CD4-positive, CD25-positive, alpha-beta regulatory T cell (primary cell): ENCODE data around the gene CHRFAM7A. TPM values are rescaled to one million over a fixed set of nuclear protein-coding genes. Genes with fewer than 3 reads are reported as not detected.
"Not testable (repeated sequence)": the region's sequence is repeated elsewhere in the genome, so short reads cannot be mapped to it uniquely, and the experiment has no call there.

ENCODE experiments used
- ATAC-seq, 2 donors: fragments of 150-1000 bp; cut with Tn5 transposase; one replicate each; pipeline ENCODE4 v1.10.0; 2021; ENCODE audit warnings: low read depth in 2 of 2, moderate number of reproducible peaks in 2 of 2, moderate library complexity in 1 of 2
- DNase-seq, 3 donors: peaks; one replicate each; pipeline versions ENCODE4 v3.0.0 to v3.0.0-alpha.2; 2012 to 2022; ENCODE audit warnings: mixed read lengths in 1 of 3
- H3K27ac ChIP-seq: one replicate; pipeline ENCODE4 v1.7.0; 2013; ENCODE audit warnings: mild to moderate bottlenecking, low read length; ENCODE audit not compliant: insufficient read depth, poor library complexity, severe bottlenecking
- H3K27me3 ChIP-seq: one replicate; pipeline ENCODE4 v1.7.0; 2013; ENCODE audit warnings: low read length; ENCODE audit not compliant: control insufficient read depth, insufficient read depth
- H3K36me3 ChIP-seq: one replicate; pipeline ENCODE4 v1.7.0; 2013; ENCODE audit warnings: mild to moderate bottlenecking, low read length, moderate library complexity; ENCODE audit not compliant: control insufficient read depth, insufficient read depth
- H3K4me1 ChIP-seq: 2 replicates; pipeline ENCODE4 v1.7.0; 2013; ENCODE audit warnings: mild to moderate bottlenecking, low read length; ENCODE audit not compliant: insufficient read depth, control insufficient read depth, poor library complexity, severe bottlenecking
- H3K4me3 ChIP-seq: one replicate; pipeline ENCODE4 v1.7.0; 2013; ENCODE audit warnings: low read depth, mild to moderate bottlenecking, low read length, moderate library complexity
- H3K9me3 ChIP-seq, 2 experiments: 1 replicate in 1 of 2; 2 replicates in 1 of 2; pipeline ENCODE4 v1.7.0; 2013; ENCODE audit warnings: low read length in 2 of 2, mild to moderate bottlenecking in 1 of 2, moderate library complexity in 1 of 2; ENCODE audit not compliant: control insufficient read depth in 2 of 2
- H3K27ac Mint-ChIP-seq, 3 donors: one replicate each; pipeline ENCODE4 v1.8.0; 2020 to 2022; ENCODE audit warnings: mild to moderate bottlenecking in 3 of 3, mixed read lengths in 3 of 3, moderate library complexity in 2 of 3
- H3K27me3 Mint-ChIP-seq: one replicate; pipeline ENCODE4 v1.8.0; 2022; ENCODE audit warnings: mild to moderate bottlenecking, mixed read lengths
- H3K36me3 Mint-ChIP-seq: one replicate; pipeline ENCODE4 v1.8.0; 2020; ENCODE audit warnings: mixed read lengths
- H3K4me1 Mint-ChIP-seq, 4 donors: one replicate each; pipeline ENCODE4 v1.8.0; 2020 to 2022; ENCODE audit warnings: mixed read lengths in 4 of 4, mild to moderate bottlenecking in 1 of 4
- H3K4me3 Mint-ChIP-seq, 4 donors: one replicate each; pipeline ENCODE4 v1.8.0; 2020 to 2022; ENCODE audit warnings: mild to moderate bottlenecking in 4 of 4, mixed read lengths in 4 of 4, moderate library complexity in 3 of 4
- H3K9me3 Mint-ChIP-seq, 7 donors: one replicate each; pipeline ENCODE4 v1.8.0; 2020 to 2022; ENCODE audit warnings: mixed read lengths in 7 of 7, mild to moderate bottlenecking in 3 of 7, moderate library complexity in 2 of 7
- polyA plus RNA-seq, 4 donors: library from polyadenylated mRNA; unstranded; fragments of 300-500 nt; fragmentation: Illumina TruSeq; gene quantifications; one replicate each; pipeline ENCODE4 v1.2.3, GENCODE V29; 2021
- total RNA-seq: library from RNA; stranded (reverse); gene quantifications from one replicate; pipeline ENCODE4 v1.2.3, GENCODE V29; 2022

CHRFAM7A gene
- total RNA-seq (0.59 TPM), polyA plus RNA-seq (1 to 10 TPM in 1 of 4 donors, under 1 TPM in 3; 0.16 to 3.4 (median 0.42) TPM)

DNA sequence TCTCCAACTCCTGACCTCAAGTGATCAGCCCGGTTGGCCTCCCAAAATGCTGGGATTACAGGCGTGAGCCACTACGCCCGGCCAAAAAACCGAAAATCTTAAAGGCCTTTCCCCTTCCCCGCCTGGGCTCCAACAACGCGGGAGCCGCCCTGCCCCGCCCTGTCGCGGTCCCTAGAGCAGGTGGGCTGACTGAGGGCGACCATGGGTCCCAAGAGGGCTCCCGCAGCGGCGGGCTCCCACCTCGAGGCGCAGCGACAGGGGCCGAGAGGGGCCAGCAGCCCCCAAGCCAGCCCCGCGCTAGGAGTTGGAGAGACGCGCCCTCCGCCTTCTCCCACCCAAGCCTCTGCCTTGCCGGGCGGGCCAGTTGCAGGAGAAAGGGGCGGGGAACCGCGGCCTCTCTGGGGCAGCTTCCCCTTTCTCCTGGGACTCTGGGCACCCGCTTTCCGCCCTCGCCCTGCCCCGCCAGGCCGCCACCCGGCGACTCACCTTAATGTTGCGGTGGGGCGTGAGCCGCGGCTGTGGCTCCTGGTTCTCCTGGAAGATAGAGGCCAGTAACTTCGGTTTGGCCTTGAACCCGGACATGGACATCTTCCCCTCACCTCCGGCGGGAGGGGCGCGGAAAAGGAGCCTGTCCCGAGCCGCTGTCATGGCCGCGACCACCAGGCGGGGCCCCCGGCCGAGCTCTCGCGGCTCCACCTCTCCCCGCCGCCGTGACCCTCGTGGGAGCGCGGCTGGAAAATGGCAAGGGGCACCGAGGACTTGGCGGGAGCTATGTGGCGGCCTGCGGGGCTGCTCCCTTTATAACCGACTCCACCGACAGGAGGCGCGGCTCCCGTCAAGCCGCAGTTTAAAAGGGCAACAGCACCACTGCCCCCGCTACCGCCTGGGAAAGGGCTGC lies at the start of gene CHRFAM7A:
TSS of gene CHRFAM7A (minus strand) at position 775 of the 898 bp plus-strand sequence. CDS start 10,189 bp downstream, outside the sequence.
- not testable (repeated sequence) for DNase-seq, H3K4me3 ChIP-seq, H3K36me3 ChIP-seq, H3K27ac Mint-ChIP-seq, H3K27ac ChIP-seq, H3K27me3 Mint-ChIP-seq, H3K4me3 Mint-ChIP-seq, H3K9me3 ChIP-seq, H3K4me1 ChIP-seq, H3K4me1 Mint-ChIP-seq, H3K27me3 ChIP-seq, H3K9me3 Mint-ChIP-seq, H3K36me3 Mint-ChIP-seq
- ATAC-seq = peak in 1 of 2 donors; percentile 48

DNA sequence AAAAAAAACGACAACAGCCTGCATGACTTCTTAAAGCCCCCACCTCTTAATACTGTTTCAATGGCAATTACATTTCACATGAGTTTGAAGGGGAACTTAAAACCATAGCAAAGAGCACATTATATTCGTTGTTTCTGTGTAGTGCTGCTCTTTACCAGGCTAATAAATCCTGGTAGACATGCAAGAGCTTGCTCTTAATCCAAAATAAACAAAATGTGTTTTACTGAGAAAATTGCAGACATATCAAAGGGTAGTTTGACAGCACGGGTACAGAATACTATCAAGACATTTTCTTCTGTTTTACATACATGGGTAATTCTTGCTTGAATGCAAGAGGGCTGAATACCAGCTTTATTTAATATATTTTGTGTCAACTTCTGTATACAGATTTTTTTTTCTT lies 45.0 kb upstream of the CHRFAM7A start:
- H3K9me3 Mint-ChIP-seq, H3K4me1 ChIP-seq, ATAC-seq, H3K27me3 Mint-ChIP-seq, H3K27ac ChIP-seq, H3K27me3 ChIP-seq, DNase-seq, H3K36me3 ChIP-seq, H3K4me3 Mint-ChIP-seq, H3K4me1 Mint-ChIP-seq, H3K27ac Mint-ChIP-seq, H3K9me3 ChIP-seq, H3K4me3 ChIP-seq, H3K36me3 Mint-ChIP-seq: not testable (repeated sequence)

DNA sequence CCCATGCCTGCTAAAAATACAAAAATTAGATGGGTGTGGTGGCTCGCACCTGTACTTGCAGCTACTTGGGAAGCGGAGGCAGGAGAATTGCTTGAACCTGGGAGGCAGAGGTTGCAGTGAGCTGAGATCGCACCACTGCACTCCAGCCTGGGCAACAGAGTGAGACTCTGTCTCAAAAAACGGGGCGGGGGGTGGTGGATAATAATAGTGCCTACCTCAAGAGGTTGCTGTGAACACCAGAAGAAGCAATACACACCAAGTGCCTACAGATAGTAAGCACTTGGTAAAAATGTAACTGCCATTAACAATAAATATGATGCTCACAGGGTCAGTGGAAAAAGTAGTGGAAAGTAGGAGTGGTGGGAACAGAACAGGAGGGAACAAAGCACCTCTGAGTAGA lies 42.5 kb upstream of the CHRFAM7A start:
- not testable (repeated sequence) for H3K9me3 Mint-ChIP-seq, H3K36me3 ChIP-seq, H3K27ac ChIP-seq, H3K4me1 Mint-ChIP-seq, H3K9me3 ChIP-seq, H3K27me3 Mint-ChIP-seq, ATAC-seq, H3K36me3 Mint-ChIP-seq, H3K27me3 ChIP-seq, H3K27ac Mint-ChIP-seq, H3K4me3 Mint-ChIP-seq, DNase-seq, H3K4me3 ChIP-seq, H3K4me1 ChIP-seq

GRCh38 chr15:30420723-30421122 lies 27.4 kb upstream of the CHRFAM7A start:
- not testable (repeated sequence) for DNase-seq, H3K36me3 Mint-ChIP-seq, H3K27ac ChIP-seq, H3K27me3 Mint-ChIP-seq, H3K4me1 ChIP-seq, H3K9me3 Mint-ChIP-seq, H3K4me3 ChIP-seq, H3K4me1 Mint-ChIP-seq, H3K36me3 ChIP-seq, H3K27me3 ChIP-seq, ATAC-seq, H3K27ac Mint-ChIP-seq, H3K9me3 ChIP-seq, H3K4me3 Mint-ChIP-seq

DNA sequence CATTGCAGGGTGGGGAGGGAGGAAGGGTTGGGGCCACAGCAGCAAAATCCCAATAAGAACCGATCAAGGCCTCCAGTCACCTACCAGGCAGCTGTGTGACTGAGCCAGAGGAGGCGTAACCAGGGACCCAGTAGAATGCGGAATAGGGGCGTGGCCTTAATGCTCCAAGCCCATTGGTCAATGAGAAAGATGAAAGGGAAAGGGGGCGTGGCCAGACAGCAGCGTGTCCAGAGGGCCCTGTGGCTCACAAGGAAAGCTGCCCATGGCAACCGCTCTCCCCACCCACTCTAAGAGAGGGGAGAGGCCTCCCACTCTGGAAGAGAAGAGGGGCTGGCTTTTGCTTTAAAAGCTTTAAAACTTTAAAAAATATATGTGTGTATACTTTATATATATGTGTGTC lies 20.8 kb upstream of the CHRFAM7A start, which contains the start of gene GOLGA8R:
TSS of gene GOLGA8R (minus strand) at position 101 of the 400 bp plus-strand sequence. CDS start at position 3, 98 bp downstream.
- not testable (repeated sequence) for H3K27ac Mint-ChIP-seq, H3K27ac ChIP-seq, H3K27me3 ChIP-seq, H3K27me3 Mint-ChIP-seq, H3K4me3 ChIP-seq, H3K9me3 Mint-ChIP-seq, H3K36me3 ChIP-seq, DNase-seq, H3K4me1 Mint-ChIP-seq, H3K36me3 Mint-ChIP-seq, H3K9me3 ChIP-seq, H3K4me1 ChIP-seq, H3K4me3 Mint-ChIP-seq, ATAC-seq

GRCh38 chr15:30407636-30408035 lies 14.3 kb upstream of the CHRFAM7A start:
- H3K4me1 Mint-ChIP-seq, DNase-seq, ATAC-seq, H3K4me1 ChIP-seq, H3K4me3 ChIP-seq, H3K4me3 Mint-ChIP-seq, H3K27ac ChIP-seq, H3K9me3 ChIP-seq, H3K9me3 Mint-ChIP-seq, H3K36me3 ChIP-seq, H3K27me3 Mint-ChIP-seq, H3K36me3 Mint-ChIP-seq, H3K27me3 ChIP-seq: not testable (repeated sequence)
- H3K27ac Mint-ChIP-seq = peak overlapping the region in 1 of 3 donors; percentile 67

- H3K9me3 Mint-ChIP-seq, H3K27me3 ChIP-seq, H3K4me3 Mint-ChIP-seq, H3K27ac ChIP-seq, H3K4me1 ChIP-seq, H3K27me3 Mint-ChIP-seq, H3K36me3 Mint-ChIP-seq, H3K9me3 ChIP-seq, H3K27ac Mint-ChIP-seq, H3K36me3 ChIP-seq, H3K4me1 Mint-ChIP-seq, H3K4me3 ChIP-seq: not testable (repeated sequence)
- peak in 1 of 2 donors; percentile 67 for ATAC-seq
- peak in 2 of 3 donors; percentile 15 to 38 for DNase-seq
Measured at GRCh38 chr15:30398988-30399387, 5.6 kb upstream of the CHRFAM7A start.

- not testable (repeated sequence) for H3K9me3 ChIP-seq, H3K27me3 ChIP-seq, H3K4me3 Mint-ChIP-seq, H3K27me3 Mint-ChIP-seq, H3K9me3 Mint-ChIP-seq, H3K4me1 ChIP-seq, H3K36me3 Mint-ChIP-seq, H3K27ac ChIP-seq, H3K4me3 ChIP-seq, H3K4me1 Mint-ChIP-seq, DNase-seq, H3K36me3 ChIP-seq, H3K27ac Mint-ChIP-seq
- ATAC-seq = peak in 1 of 2 donors; percentile 14
Measured at GRCh38 chr15:30393664-30393991, 288 bp upstream of the CHRFAM7A start.
